Right lobe of liver (tissue), 4 donors: ENCODE measurements around the gene PERM1.
"Not testable (repeated sequence)": the region's sequence is repeated elsewhere in the genome, so short reads cannot be mapped to it uniquely, and the experiment has no call there.

ENCODE experiments used
- POLR2A ChIP-seq: fragments of 450-650 bp; IDR thresholded peaks from one replicate; pipeline ENCODE4 v1.6.1; 2017; ENCODE audit warnings: antibody characterized with exemption, mild to moderate bottlenecking
- TF ChIP-seq, protein P1 (sequence below), 4 donors: fragments of 200-600 bp in 3 of 4; fragments of 450-650 bp in 1 of 4; IDR thresholded peaks; one replicate each; pipeline versions ENCODE4 v1.5.1 to v1.8.0; 2016 to 2022; ENCODE audit warnings: antibody characterized with exemption in 4 of 4, mild to moderate bottlenecking in 2 of 4
- donor health status: DM: no; HTN: no; CAD: no.
- donor health status: DM: no; HTN: no; CAD: no.
- donor health status: DM: no; HTN: yes; CAD: no.

GRCh38 chr1:1018321-1018685 is 36.4 kb upstream of the PERM1 start:
- TF ChIP-seq, protein P1, sequence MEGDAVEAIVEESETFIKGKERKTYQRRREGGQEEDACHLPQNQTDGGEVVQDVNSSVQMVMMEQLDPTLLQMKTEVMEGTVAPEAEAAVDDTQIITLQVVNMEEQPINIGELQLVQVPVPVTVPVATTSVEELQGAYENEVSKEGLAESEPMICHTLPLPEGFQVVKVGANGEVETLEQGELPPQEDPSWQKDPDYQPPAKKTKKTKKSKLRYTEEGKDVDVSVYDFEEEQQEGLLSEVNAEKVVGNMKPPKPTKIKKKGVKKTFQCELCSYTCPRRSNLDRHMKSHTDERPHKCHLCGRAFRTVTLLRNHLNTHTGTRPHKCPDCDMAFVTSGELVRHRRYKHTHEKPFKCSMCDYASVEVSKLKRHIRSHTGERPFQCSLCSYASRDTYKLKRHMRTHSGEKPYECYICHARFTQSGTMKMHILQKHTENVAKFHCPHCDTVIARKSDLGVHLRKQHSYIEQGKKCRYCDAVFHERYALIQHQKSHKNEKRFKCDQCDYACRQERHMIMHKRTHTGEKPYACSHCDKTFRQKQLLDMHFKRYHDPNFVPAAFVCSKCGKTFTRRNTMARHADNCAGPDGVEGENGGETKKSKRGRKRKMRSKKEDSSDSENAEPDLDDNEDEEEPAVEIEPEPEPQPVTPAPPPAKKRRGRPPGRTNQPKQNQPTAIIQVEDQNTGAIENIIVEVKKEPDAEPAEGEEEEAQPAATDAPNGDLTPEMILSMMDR (IDR thresholded peaks at IDR 0.05), result not testable (repeated sequence)
- TF ChIP-seq POLR2A, result not testable (repeated sequence)
